OCI-LY3 (cell line): ENCODE data around the gene PRKAR1B.

Source experiments
- H2AFZ ChIP-seq: fragments of 200-600, 300-600 bp; shearing (Covaris generic); 2 replicates; pipeline ENCODE4 v1.6.0; 2014; ENCODE audit warnings: antibody characterized with exemption, low read depth, low read length
- H3K27ac ChIP-seq: fragments of 200-600, 300-600 bp; sonication (generic); 2 replicates; pipeline ENCODE4 v1.5.1; 2014; ENCODE audit warnings: mild to moderate bottlenecking, low read length, moderate library complexity, mixed read lengths
- H3K27me3 ChIP-seq: fragments of 200-600, 300-600 bp; sonication (generic); 2 replicates; pipeline ENCODE4 v1.6.1; 2014; ENCODE audit warnings: low read depth, low read length, mixed read lengths
- H3K36me3 ChIP-seq: fragments of 200-600, 300-600 bp; sonication (generic); replicated peaks from 2 replicates; pipeline ENCODE3; 2014; ENCODE audit warnings: low read depth, low read length, mixed read lengths
- H3K4me1 ChIP-seq: fragments of 300-600, 200-600 bp; sonication (generic); 2 replicates; pipeline ENCODE4 v1.6.1; 2014; ENCODE audit warnings: low read length, mixed read lengths
- H3K4me2 ChIP-seq: fragments of 200-600, 300-600 bp; sonication (generic); 2 replicates; pipeline ENCODE4 v1.6.1; 2014; ENCODE audit warnings: low read length, mixed read lengths
- H3K4me3 ChIP-seq: fragments of 300-600, 200-600 bp; sonication (generic); 2 replicates; pipeline ENCODE4 v1.5.1; 2014; ENCODE audit warnings: antibody characterized with exemption, mild to moderate bottlenecking, low read length, moderate library complexity
- H3K79me2 ChIP-seq: fragments of 300-600, 200-600 bp; shearing (Covaris generic); 2 replicates; pipeline ENCODE4 v1.6.1; 2014; ENCODE audit warnings: mild to moderate bottlenecking, low read length, mixed read lengths
- H3K9ac ChIP-seq: fragments of 300-600, 200-600 bp; shearing (Covaris generic); 2 replicates; pipeline ENCODE4 v1.6.0; 2014; ENCODE audit warnings: mild to moderate bottlenecking, low read length, moderate library complexity
- H3K9me3 ChIP-seq: fragments of 200-600, 300-600 bp; shearing (Covaris generic); 2 replicates; pipeline ENCODE4 v1.6.1; 2014; ENCODE audit warnings: low read length, mixed read lengths; ENCODE audit not compliant: insufficient read depth
- H4K20me1 ChIP-seq: fragments of 200-600, 300-600 bp; sonication (generic); 2 replicates; pipeline ENCODE4 v1.6.1; 2016; ENCODE audit warnings: low read length, mixed read lengths; ENCODE audit not compliant: insufficient read depth
- CTCF ChIP-seq: fragments of 200-600, 300-600 bp; sonication (generic); IDR thresholded peaks from 2 replicates; pipeline ENCODE4 v1.5.1; 2014; ENCODE audit warnings: antibody characterized with exemption, low read length, low read depth
- EZH2phosphoT487 ChIP-seq: fragments of 200-600 bp; shearing (Covaris generic); IDR thresholded peaks from 2 replicates; pipeline ENCODE4 v1.6.1; 2018; ENCODE audit warnings: antibody characterized with exemption, mixed run types, low read depth

Gene PRKAR1B

GRCh38 chr7:561631-562373 lies 165.3 kb downstream of the PRKAR1B start:
- Histone ChIP-seq H3K79me2 (no peaks in the 10 kb centered on the region), H3K9ac (no peak overlapping the region), H2AFZ (no peak overlapping the region), H3K27ac (no peak overlapping the region), H3K27me3 (no peaks in the 10 kb centered on the region), H3K9me3 (no peaks in the 10 kb centered on the region), H3K4me2 (no peak overlapping the region), H3K4me1 (no peaks in the 10 kb centered on the region), H4K20me1 (no peaks in the 10 kb centered on the region), H3K36me3 (no peaks in the 10 kb centered on the region), H3K4me3 (no peak overlapping the region)
- TF ChIP-seq EZH2phosphoT487 (no peak), CTCF (no peak)

- Histone ChIP-seq H4K20me1 (no peaks in the 10 kb centered on the region), H3K4me2 (no peak overlapping the region), H3K27ac (no peak overlapping the region), H3K4me1 (no peaks in the 10 kb centered on the region), H3K79me2 (no peaks in the 10 kb centered on the region), H2AFZ (no peak overlapping the region), H3K4me3 (no peak overlapping the region), H3K9ac (no peak overlapping the region), H3K36me3 (no peaks in the 10 kb centered on the region), H3K9me3 (no peaks in the 10 kb centered on the region), H3K27me3 (no peaks in the 10 kb centered on the region)
- no peak for TF ChIP-seq CTCF
- TF ChIP-seq EZH2phosphoT487, result no peak
Measured at GRCh38 chr7:560966-561630, 166.0 kb downstream of the PRKAR1B start.

- H3K4me3 ChIP-seq, result no peak overlapping the region
- no peak for TF ChIP-seq EZH2phosphoT487
- TF ChIP-seq CTCF, result no peak
- no peaks in the 10 kb centered on the region for H3K27me3 ChIP-seq
- no peak overlapping the region for H2AFZ ChIP-seq
- H3K4me1 ChIP-seq, result no peaks in the 10 kb centered on the region
- no peak overlapping the region for H3K9ac ChIP-seq
- no peaks in the 10 kb centered on the region for H3K9me3 ChIP-seq
- H3K27ac ChIP-seq, result no peak overlapping the region
- no peaks in the 10 kb centered on the region for H3K36me3 ChIP-seq
- H3K4me2 ChIP-seq, result no peak overlapping the region
- H4K20me1 ChIP-seq, result no peaks in the 10 kb centered on the region
- H3K79me2 ChIP-seq, result no peaks in the 10 kb centered on the region
Measured at GRCh38 chr7:559396-559705, 167.7 kb downstream of the PRKAR1B start.

GRCh38 chr7:557558-557881 lies 169.6 kb downstream of the PRKAR1B start:
- H3K79me2 ChIP-seq, result no peaks in the 10 kb centered on the region
- H3K4me2 ChIP-seq, result no peak overlapping the region
- no peaks in the 10 kb centered on the region for H3K36me3 ChIP-seq
- no peak overlapping the region for H3K27ac ChIP-seq
- H4K20me1 ChIP-seq, result no peaks in the 10 kb centered on the region
- no peaks in the 10 kb centered on the region for H3K9me3 ChIP-seq
- no peak overlapping the region for H3K4me3 ChIP-seq
- no peak overlapping the region for H3K9ac ChIP-seq
- H2AFZ ChIP-seq, result no peak overlapping the region
- H3K4me1 ChIP-seq, result no peaks in the 10 kb centered on the region
- TF ChIP-seq EZH2phosphoT487, result no peak
- TF ChIP-seq CTCF, result no peak
- no peaks in the 10 kb centered on the region for H3K27me3 ChIP-seq
